ENCODE measurements around the gene TAX1BP1.

DNA sequence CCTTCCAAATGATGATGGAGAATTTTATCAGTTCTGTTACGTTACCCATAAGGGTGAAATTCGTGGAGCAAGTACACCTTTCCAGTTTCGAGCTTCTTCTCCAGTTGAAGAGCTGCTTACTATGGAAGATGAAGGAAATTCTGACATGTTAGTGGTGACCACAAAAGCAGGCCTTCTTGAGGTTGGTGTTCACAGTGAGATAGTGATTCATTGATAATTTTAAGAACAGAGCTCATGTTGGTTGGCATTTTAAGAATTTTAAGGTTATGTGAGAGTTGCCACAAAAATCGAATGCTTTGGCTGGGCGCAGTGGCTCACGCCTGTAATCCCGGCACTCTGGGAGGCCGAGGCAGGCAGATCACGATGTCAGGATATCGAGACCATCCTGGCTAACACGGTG, 25.9 kb downstream of the TAX1BP1 start:
- TF ChIP-seq POLR2A (IDR thresholded peaks at IDR 0.05; ENCODE audit: low read depth, low read length) (no peak), SPI1 (IDR thresholded peaks at IDR 0.05; ENCODE audit: low read depth, low read length) (no peak), POLR2AphosphoS5 (IDR thresholded peaks at IDR 0.05; ENCODE audit: low read depth, low read length) (no peak), TAF1 (IDR thresholded peaks at IDR 0.05; ENCODE audit: low read depth, low read length) (no peak), PAX5 (IDR thresholded peaks at IDR 0.05; ENCODE audit: insufficient read depth, low read length, severe bottlenecking) (no peak), POU2F2 (IDR thresholded peaks at IDR 0.05; ENCODE audit: low read depth, low read length) (no peak)

Measured in GM12891 (cell line).